Liver (tissue), 9 donors: ENCODE measurements around the gene PDZD2. TPM values are rescaled to one million over a fixed set of nuclear protein-coding genes. Genes with fewer than 3 reads are reported as not detected.

Experiments used
- DNase-seq: peaks from one replicate; pipeline ENCODE4 v3.0.0-alpha.2; 2017; ENCODE audit warnings: low spot score
- H3K27ac ChIP-seq, 2 donors: one replicate each; pipeline ENCODE4 v1.7.0; 2013; ENCODE audit warnings: inconsistent platforms in 2 of 2, low read length in 2 of 2, control low read depth in 1 of 2, low read depth in 1 of 2, mild to moderate bottlenecking in 1 of 2
- H3K27me3 ChIP-seq, 4 donors: one replicate each; pipeline versions ENCODE4 v1.6.1 to v1.7.0; 2013; ENCODE audit warnings: low read length in 3 of 4, inconsistent platforms in 1 of 4, mild to moderate bottlenecking in 1 of 4, moderate library complexity in 1 of 4; ENCODE audit not compliant: control insufficient read depth in 4 of 4, insufficient read depth in 4 of 4
- H3K36me3 ChIP-seq, 4 donors: one replicate each; pipeline versions ENCODE4 v1.6.1 to v1.7.0; 2013; ENCODE audit warnings: low read length in 3 of 4, mild to moderate bottlenecking in 3 of 4, low read depth in 1 of 4, moderate library complexity in 1 of 4; ENCODE audit not compliant: control insufficient read depth in 4 of 4, insufficient read depth in 3 of 4
- H3K4me1 ChIP-seq, 4 donors: one replicate each; pipeline versions ENCODE4 v1.6.1 to v1.7.0; 2013; ENCODE audit warnings: low read length in 3 of 4, mild to moderate bottlenecking in 3 of 4, moderate library complexity in 1 of 4; ENCODE audit not compliant: control insufficient read depth in 4 of 4, insufficient read depth in 4 of 4
- H3K4me3 ChIP-seq, 3 donors: one replicate each; pipeline versions ENCODE4 v1.6.1 to v1.7.0; 2013; ENCODE audit warnings: low read length in 3 of 3, control low read depth in 1 of 3, low read depth in 1 of 3, mild to moderate bottlenecking in 1 of 3
- H3K9ac ChIP-seq, 2 donors: one replicate each; pipeline ENCODE4 v1.7.0; 2013; ENCODE audit warnings: low read length in 2 of 2, mild to moderate bottlenecking in 2 of 2, moderate library complexity in 2 of 2, control low read depth in 1 of 2, low read depth in 1 of 2
- H3K9me3 ChIP-seq, 4 donors: one replicate each; pipeline versions ENCODE4 v1.6.1 to v1.7.0; 2013; ENCODE audit warnings: low read length in 3 of 4; ENCODE audit not compliant: control insufficient read depth in 4 of 4
- ATF3 ChIP-seq: IDR thresholded peaks from 2 replicates; pipeline ENCODE4 v1.6.1; 2016; ENCODE audit warnings: antibody characterized with exemption
- CTCF ChIP-seq: fragments of 150-350 bp; IDR thresholded peaks from 2 replicates; pipeline ENCODE4 v1.5.1; 2017; ENCODE audit warnings: improper control_type of control experiment, low read depth, low read length; ENCODE audit not compliant: missing input control
- EGR1 ChIP-seq, 2 donors: IDR thresholded peaks; 2 replicates each; pipeline ENCODE4 v1.6.1; 2016 to 2018; ENCODE audit warnings: antibody characterized with exemption in 2 of 2, low read depth in 2 of 2
- FOXA1 ChIP-seq: IDR thresholded peaks from 2 replicates; pipeline ENCODE4 v1.6.1; 2016; ENCODE audit warnings: antibody characterized with exemption
- FOXA2 ChIP-seq: IDR thresholded peaks from 2 replicates; pipeline ENCODE4 v1.6.1; 2016; ENCODE audit warnings: antibody characterized with exemption
- GABPA ChIP-seq, 2 donors: IDR thresholded peaks in 1 of 2; conservative IDR thresholded peaks in 1 of 2; 2 replicates each; pipeline ENCODE4 v1.6.1; 2016; ENCODE audit warnings: antibody characterized with exemption in 2 of 2, mild to moderate bottlenecking in 1 of 2, moderate library complexity in 1 of 2
- HNF4A ChIP-seq, 2 donors: conservative IDR thresholded peaks; 2 replicates each; pipeline ENCODE4 v1.6.1; 2016; ENCODE audit warnings: antibody characterized with exemption in 2 of 2, mild to moderate bottlenecking in 2 of 2
- HNF4G ChIP-seq: IDR thresholded peaks from 2 replicates; pipeline ENCODE4 v1.6.1; 2016; ENCODE audit warnings: antibody characterized with exemption
- JUND ChIP-seq, 2 donors: IDR thresholded peaks; 2 replicates each; pipeline ENCODE4 v1.6.1; 2016; ENCODE audit warnings: antibody characterized with exemption in 2 of 2
- NR2F2 ChIP-seq: IDR thresholded peaks from 2 replicates; pipeline ENCODE4 v1.6.1; 2016; ENCODE audit warnings: antibody characterized with exemption
- RAD21 ChIP-seq, 2 donors: IDR thresholded peaks; 2 replicates each; pipeline ENCODE4 v1.6.1; 2016; ENCODE audit warnings: antibody characterized with exemption in 2 of 2, mild to moderate bottlenecking in 2 of 2
- RXRA ChIP-seq, 2 donors: IDR thresholded peaks; 2 replicates each; pipeline ENCODE4 v1.6.1; 2017 to 2018; ENCODE audit warnings: antibody characterized with exemption in 2 of 2, mild to moderate bottlenecking in 1 of 2
- SP1 ChIP-seq: IDR thresholded peaks from 2 replicates; pipeline ENCODE4 v1.6.1; 2018; ENCODE audit warnings: antibody characterized with exemption, mild to moderate bottlenecking
- TAF1 ChIP-seq: conservative IDR thresholded peaks from 2 replicates; pipeline ENCODE4 v1.6.1; 2016; ENCODE audit warnings: antibody characterized with exemption, mild to moderate bottlenecking
- YY1 ChIP-seq: IDR thresholded peaks from 2 replicates; pipeline ENCODE4 v1.6.1; 2016; ENCODE audit warnings: antibody characterized with exemption, mild to moderate bottlenecking
- WGBS: extraction: QIAGEN DNeasy Blood & Tissue Kit; methylation state at CpG from one replicate; pipeline ENCODE4 v1.1.7; 2013; 5-methylcytosine and 5-hydroxymethylcytosine counted together
- polyA plus RNA-seq, 2 donors: library from polyadenylated mRNA; stranded (reverse) in 1 of 2; unstranded in 1 of 2; fragments of 200-250 nt in 1 of 2; fragments of >200 nt in 1 of 2; fragmentation: Nextera tagmentation in 1 of 2; extraction: Ambion mirVana in 1 of 2; gene quantifications; one replicate each; pipeline versions ENCODE4 v1.2.1 to v1.2.3, GENCODE V29; 2013 to 2015
- total RNA-seq, 2 donors: library from RNA; depleted of rRNA; stranded (reverse); fragments of >200 nt; gene quantifications; one replicate each; pipeline ENCODE4 v1.2.3, GENCODE V29; 2014
- TF ChIP-seq, protein P1 (sequence below): IDR thresholded peaks from 2 replicates; pipeline ENCODE4 v1.6.1; 2016; ENCODE audit warnings: antibody characterized with exemption, mild to moderate bottlenecking
- TF ChIP-seq, protein P2 (sequence below): IDR thresholded peaks from 2 replicates; pipeline ENCODE4 v1.6.1; 2016; ENCODE audit warnings: antibody characterized with exemption
- TF ChIP-seq, protein P3 (sequence below): IDR thresholded peaks from 2 replicates; pipeline ENCODE4 v1.6.1; 2016; ENCODE audit warnings: antibody characterized with exemption
- donor health status: healthy.
- donor health status: healthy.
- donor health status: healthy.
- donor health status: healthy.
- donor health status: healthy.

Gene PDZD2
- total and polyA plus RNA-seq, 4 donors = 0.27 to 1.1 (median 0.54) TPM

DNA sequence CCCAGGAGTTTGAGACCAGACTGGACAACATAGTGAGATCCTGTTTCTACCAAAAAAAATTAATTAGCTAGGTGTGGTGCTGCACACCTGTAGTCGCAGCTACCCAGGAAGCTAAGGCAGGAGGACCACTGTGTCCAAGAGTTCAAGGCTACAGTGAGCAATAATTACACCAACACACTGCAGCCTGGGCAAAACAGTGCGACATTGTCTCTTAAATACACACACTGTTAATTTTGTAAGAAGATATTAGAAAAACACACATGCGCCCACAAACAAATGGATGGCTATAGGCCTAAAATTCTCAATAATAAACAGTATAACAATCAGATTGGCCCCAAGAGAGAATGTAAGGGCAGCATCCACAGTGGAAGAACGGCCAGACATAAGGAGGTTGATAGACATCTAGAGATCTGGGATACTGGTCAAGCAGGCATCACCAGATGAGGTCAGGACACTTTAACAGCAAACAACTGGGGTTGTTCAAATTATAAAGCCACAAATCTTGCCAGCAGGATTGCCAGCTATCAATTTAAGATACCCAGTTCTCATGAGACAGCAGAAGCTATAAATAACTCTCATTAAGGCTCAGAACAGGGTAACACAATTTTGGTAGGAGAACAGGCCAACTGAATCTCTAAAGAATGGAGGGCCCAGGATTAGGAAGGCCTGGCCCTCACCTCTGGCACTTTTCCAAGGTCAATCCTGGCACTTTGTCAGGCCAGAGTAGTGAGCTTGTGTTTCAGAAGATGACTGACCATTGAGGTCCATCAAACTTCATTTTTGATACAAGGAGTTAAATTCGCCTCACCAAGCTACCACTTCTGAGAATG lies 505.7 kb downstream of the PDZD2 start:
- Histone ChIP-seq H3K4me1 (peaks cover 5 to 34% (median 29%) of the 10 kb centered on the region in 4 donors), H3K36me3 (peaks cover 0 to 6% (median 0%) of the 10 kb centered on the region in 4 donors), H3K27me3 (no peaks in the 10 kb centered on the region), H3K9me3 (no peaks in the 10 kb centered on the region), H3K4me3 (no peak overlapping the region), H3K9ac (no peak overlapping the region), H3K27ac (no peak overlapping the region)
- 76% methylated on average over 5 of the region's 5 CpGs for WGBS
- TF ChIP-seq YY1 (no peak), NR2F2 (peak; percentile 31)
- no peak for DNase-seq

GRCh38 chr5:32145378-32145777 lies 506.4 kb downstream of the PDZD2 start:
- H3K27ac ChIP-seq = no peak overlapping the region

More at GRCh38 chr5:32145378-32145777, 506.4 kb downstream of the PDZD2 start:
- no peaks in the 10 kb centered on the region for H3K9me3 ChIP-seq
- H3K4me1 ChIP-seq = peaks cover 8 to 34% (median 30%) of the 10 kb centered on the region in 4 donors
- H3K27me3 ChIP-seq = no peaks in the 10 kb centered on the region
- 58% methylated on average over 2 of the region's 2 CpGs for WGBS
- TF ChIP-seq RXRA (IDR thresholded peaks at IDR 0.05) (no peak), EGR1 (IDR thresholded peaks at IDR 0.05; ENCODE audit: low read depth in 2 of 2) (no peak), FOXA1 (no peak), YY1 (no peak), NR2F2 (no peak), FOXA2 (no peak), ATF3 (no peak), RAD21 (IDR thresholded peaks at IDR 0.05) (no peak), HNF4G (no peak), GABPA (IDR thresholded peaks at IDR 0.05 in 1 of 2, conservative IDR thresholded peaks at IDR 0.05 in 1 of 2) (no peak), HNF4A (conservative IDR thresholded peaks at IDR 0.05) (no peak), SP1 (no peak), JUND (IDR thresholded peaks at IDR 0.05) (no peak), TAF1 (no peak), CTCF (no peak)
- TF ChIP-seq, protein P1, sequence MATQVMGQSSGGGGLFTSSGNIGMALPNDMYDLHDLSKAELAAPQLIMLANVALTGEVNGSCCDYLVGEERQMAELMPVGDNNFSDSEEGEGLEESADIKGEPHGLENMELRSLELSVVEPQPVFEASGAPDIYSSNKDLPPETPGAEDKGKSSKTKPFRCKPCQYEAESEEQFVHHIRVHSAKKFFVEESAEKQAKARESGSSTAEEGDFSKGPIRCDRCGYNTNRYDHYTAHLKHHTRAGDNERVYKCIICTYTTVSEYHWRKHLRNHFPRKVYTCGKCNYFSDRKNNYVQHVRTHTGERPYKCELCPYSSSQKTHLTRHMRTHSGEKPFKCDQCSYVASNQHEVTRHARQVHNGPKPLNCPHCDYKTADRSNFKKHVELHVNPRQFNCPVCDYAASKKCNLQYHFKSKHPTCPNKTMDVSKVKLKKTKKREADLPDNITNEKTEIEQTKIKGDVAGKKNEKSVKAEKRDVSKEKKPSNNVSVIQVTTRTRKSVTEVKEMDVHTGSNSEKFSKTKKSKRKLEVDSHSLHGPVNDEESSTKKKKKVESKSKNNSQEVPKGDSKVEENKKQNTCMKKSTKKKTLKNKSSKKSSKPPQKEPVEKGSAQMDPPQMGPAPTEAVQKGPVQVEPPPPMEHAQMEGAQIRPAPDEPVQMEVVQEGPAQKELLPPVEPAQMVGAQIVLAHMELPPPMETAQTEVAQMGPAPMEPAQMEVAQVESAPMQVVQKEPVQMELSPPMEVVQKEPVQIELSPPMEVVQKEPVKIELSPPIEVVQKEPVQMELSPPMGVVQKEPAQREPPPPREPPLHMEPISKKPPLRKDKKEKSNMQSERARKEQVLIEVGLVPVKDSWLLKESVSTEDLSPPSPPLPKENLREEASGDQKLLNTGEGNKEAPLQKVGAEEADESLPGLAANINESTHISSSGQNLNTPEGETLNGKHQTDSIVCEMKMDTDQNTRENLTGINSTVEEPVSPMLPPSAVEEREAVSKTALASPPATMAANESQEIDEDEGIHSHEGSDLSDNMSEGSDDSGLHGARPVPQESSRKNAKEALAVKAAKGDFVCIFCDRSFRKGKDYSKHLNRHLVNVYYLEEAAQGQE = no peak
- TF ChIP-seq, protein P2, sequence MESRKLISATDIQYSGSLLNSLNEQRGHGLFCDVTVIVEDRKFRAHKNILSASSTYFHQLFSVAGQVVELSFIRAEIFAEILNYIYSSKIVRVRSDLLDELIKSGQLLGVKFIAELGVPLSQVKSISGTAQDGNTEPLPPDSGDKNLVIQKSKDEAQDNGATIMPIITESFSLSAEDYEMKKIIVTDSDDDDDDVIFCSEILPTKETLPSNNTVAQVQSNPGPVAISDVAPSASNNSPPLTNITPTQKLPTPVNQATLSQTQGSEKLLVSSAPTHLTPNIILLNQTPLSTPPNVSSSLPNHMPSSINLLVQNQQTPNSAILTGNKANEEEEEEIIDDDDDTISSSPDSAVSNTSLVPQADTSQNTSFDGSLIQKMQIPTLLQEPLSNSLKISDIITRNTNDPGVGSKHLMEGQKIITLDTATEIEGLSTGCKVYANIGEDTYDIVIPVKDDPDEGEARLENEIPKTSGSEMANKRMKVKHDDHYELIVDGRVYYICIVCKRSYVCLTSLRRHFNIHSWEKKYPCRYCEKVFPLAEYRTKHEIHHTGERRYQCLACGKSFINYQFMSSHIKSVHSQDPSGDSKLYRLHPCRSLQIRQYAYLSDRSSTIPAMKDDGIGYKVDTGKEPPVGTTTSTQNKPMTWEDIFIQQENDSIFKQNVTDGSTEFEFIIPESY = no peak
- TF ChIP-seq, protein P3, sequence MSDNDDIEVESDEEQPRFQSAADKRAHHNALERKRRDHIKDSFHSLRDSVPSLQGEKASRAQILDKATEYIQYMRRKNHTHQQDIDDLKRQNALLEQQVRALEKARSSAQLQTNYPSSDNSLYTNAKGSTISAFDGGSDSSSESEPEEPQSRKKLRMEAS = no peak
- H3K36me3 ChIP-seq = peaks cover 0 to 4% (median 0%) of the 10 kb centered on the region in 4 donors
- no peak for DNase-seq
- no peak overlapping the region for H3K4me3 ChIP-seq
- H3K9ac ChIP-seq = no peak overlapping the region
